Sigmoid colon (tissue), 4 donors: Measurements from ENCODE around the gene SLC25A27.

ENCODE experiments used
- EP300 ChIP-seq, 4 donors: sonication (generic); formaldehyde crosslinking; IDR thresholded peaks; one replicate each; pipeline ENCODE4 v1.6.1; 2017; ENCODE audit warnings: antibody characterized with exemption in 4 of 4
- POLR2A ChIP-seq, 2 donors: fragments of 450-650 bp; IDR thresholded peaks; one replicate each; pipeline ENCODE4 v1.6.1; 2016; ENCODE audit warnings: antibody characterized with exemption in 2 of 2, mild to moderate bottlenecking in 2 of 2, moderate library complexity in 2 of 2

- no peak for TF ChIP-seq EP300 (IDR thresholded peaks at IDR 0.05)
- no peak for TF ChIP-seq POLR2A (IDR thresholded peaks at IDR 0.05)
Measured at GRCh38 chr6:46699970-46700369, 47.2 kb downstream of the SLC25A27 start.
